A549 (cell line): Measurements from ENCODE around the gene CABP2.

Experiments used
- JUN ChIP-seq, 2 experiments: fragments of >200 bp; sonication (Bioruptor Twin); formaldehyde crosslinking; IDR thresholded peaks; 2 replicates in 1 of 2; 3 replicates in 1 of 2; pipeline ENCODE4 v1.6.1; 2016 to 2017
- JUNB ChIP-seq: fragments of >200 bp; sonication (Bioruptor Twin); formaldehyde crosslinking; IDR thresholded peaks from 2 replicates; pipeline ENCODE4 v1.6.1; 2016
- POLR2A ChIP-seq: IDR thresholded peaks from 2 replicates; pipeline ENCODE4 v1.6.1; 2012; ENCODE audit warnings: mild to moderate bottlenecking, low read length
- TF ChIP-seq, protein P1 (sequence below): fragments of >200 bp; sonication (Bioruptor Twin); formaldehyde crosslinking; IDR thresholded peaks from 3 replicates; pipeline ENCODE4 v1.5.1; 2016
- TF ChIP-seq, protein P2 (sequence below): IDR thresholded peaks from 2 replicates; pipeline ENCODE4 v1.6.1; 2012

DNA sequence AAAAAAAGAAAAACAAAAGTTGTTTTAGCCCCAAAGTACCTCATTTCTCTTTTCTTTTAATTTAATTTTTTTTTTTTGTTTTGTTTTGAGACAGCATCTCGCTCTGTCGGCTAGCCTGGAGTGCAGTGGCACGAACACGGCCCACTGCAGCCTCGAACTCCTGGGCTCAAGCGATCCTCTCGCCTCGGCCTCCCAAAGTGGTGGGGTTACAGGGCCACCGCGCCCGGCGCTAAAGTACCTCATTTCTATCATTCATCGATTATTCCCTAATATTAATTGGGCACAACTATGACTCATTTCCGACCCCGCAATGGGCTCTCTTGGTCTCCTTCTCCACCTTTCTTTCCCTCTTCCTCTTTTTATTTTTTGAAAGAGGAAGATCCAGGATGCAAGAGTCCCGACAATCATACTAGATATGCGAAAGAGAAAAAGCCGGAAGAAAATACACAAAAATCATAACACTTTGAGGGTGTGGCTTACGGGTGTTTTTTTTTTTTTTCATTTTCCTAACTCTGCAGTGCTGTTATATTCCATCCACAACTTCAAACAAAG lies 40.9 kb downstream of the CABP2 start:
- TF ChIP-seq, protein P1, sequence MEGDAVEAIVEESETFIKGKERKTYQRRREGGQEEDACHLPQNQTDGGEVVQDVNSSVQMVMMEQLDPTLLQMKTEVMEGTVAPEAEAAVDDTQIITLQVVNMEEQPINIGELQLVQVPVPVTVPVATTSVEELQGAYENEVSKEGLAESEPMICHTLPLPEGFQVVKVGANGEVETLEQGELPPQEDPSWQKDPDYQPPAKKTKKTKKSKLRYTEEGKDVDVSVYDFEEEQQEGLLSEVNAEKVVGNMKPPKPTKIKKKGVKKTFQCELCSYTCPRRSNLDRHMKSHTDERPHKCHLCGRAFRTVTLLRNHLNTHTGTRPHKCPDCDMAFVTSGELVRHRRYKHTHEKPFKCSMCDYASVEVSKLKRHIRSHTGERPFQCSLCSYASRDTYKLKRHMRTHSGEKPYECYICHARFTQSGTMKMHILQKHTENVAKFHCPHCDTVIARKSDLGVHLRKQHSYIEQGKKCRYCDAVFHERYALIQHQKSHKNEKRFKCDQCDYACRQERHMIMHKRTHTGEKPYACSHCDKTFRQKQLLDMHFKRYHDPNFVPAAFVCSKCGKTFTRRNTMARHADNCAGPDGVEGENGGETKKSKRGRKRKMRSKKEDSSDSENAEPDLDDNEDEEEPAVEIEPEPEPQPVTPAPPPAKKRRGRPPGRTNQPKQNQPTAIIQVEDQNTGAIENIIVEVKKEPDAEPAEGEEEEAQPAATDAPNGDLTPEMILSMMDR, result no peak
- TF ChIP-seq POLR2A (no peak), JUN (IDR thresholded peaks at IDR 0.05) (no peak), JUNB (no peak)
- TF ChIP-seq, protein P2, sequence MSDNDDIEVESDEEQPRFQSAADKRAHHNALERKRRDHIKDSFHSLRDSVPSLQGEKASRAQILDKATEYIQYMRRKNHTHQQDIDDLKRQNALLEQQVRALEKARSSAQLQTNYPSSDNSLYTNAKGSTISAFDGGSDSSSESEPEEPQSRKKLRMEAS, result no peak
